Measurements from ENCODE around the gene DMAC2L. TPM values are rescaled to one million over a fixed set of nuclear protein-coding genes. Genes with fewer than 3 reads are reported as not detected.

Gene DMAC2L
- total RNA-seq, 1 experiment from 2014 or later, result 8.9 TPM

GRCh38 chr14:50339178-50339804 is 27.2 kb downstream of the DMAC2L start:
- no peak for ATAC-seq
- H4K20me1 ChIP-seq (ENCODE audit: insufficient read depth), result no peaks in the 10 kb centered on the region
- no peak overlapping the region for H3K4me2 ChIP-seq (ENCODE audit: low read length)
- ChIA-PET POLR2A (no interaction called here), CTCF (interaction anchor here (1.1 kb wide), 1 partner anchor 18 kb away, joined by 3 read pairs; no protein-coding TSS in a partner anchor), RAD21 (ENCODE audit: low non-redundant PET in 1 of 2, low total read pairs in 2 of 2, uncharacterized antibody in 2 of 2, unreplicated experiment in 2 of 2) (no interaction called here)
- H3K4me3 ChIP-seq (replicated peaks in 1 of 2; ENCODE audit: low read depth in 1 of 2, low read length in 2 of 2), result no peak overlapping the region
- no peak overlapping the region for H3K27ac ChIP-seq (ENCODE audit: low read depth, low read length)
- H3K79me2 ChIP-seq (ENCODE audit: insufficient read depth, low read length), result no peaks in the 10 kb centered on the region
- H3K36me3 ChIP-seq (ENCODE audit: control insufficient read depth in 1 of 2, insufficient read depth in 2 of 2, low read length in 2 of 2), result no peaks in the 10 kb centered on the region
- intact Hi-C loops (cut with micrococcal nuclease), result no loop called here
- no peaks in the 10 kb centered on the region for H3K9me2 ChIP-seq (ENCODE audit: insufficient read depth)
- no peak overlapping the region for H2AFZ ChIP-seq (ENCODE audit: low read depth, low read length, poor library complexity, severe bottlenecking)
- no peak for DNase-seq (ENCODE audit: low read depth, low spot score)
- H3K9me3 ChIP-seq (ENCODE audit: control insufficient read depth in 1 of 2, insufficient read depth in 1 of 2, low read depth in 1 of 2, low read length in 2 of 2), result no peaks in the 10 kb centered on the region
- no peak overlapping the region for H3K9ac ChIP-seq (ENCODE audit: low read length)
- no peak for TF ChIP-seq SRF (IDR thresholded peaks at IDR 0.05; ENCODE audit: low read depth)
- no peak for TF ChIP-seq SIN3A (IDR thresholded peaks at IDR 0.05; ENCODE audit: low read depth)
- TF ChIP-seq RAD21 (IDR thresholded peaks at IDR 0.05; ENCODE audit: low read depth), result no peak
- TF ChIP-seq ELF1 (IDR thresholded peaks at IDR 0.05; ENCODE audit: borderline replicate concordance, low read depth), result no peak
- no peak for TF ChIP-seq CBX3 (IDR thresholded peaks at IDR 0.05; ENCODE audit: low read depth)
- TF ChIP-seq ZNF274 (IDR thresholded peaks at IDR 0.05; ENCODE audit: low read depth, low read length), result no peak
- TF ChIP-seq REST (IDR thresholded peaks at IDR 0.05; ENCODE audit: low read depth), result no peak
- no peak for TF ChIP-seq EZH2 (IDR thresholded peaks at IDR 0.05)
- TF ChIP-seq CEBPB (IDR thresholded peaks at IDR 0.05; ENCODE audit: low read depth), result no peak
- no peak for TF ChIP-seq FOSL1 (IDR thresholded peaks at IDR 0.05; ENCODE audit: low read depth)
- TF ChIP-seq MAX (IDR thresholded peaks at IDR 0.05), result no peak
- no peak for TF ChIP-seq POLR2A (IDR thresholded peaks at IDR 0.05; ENCODE audit: borderline replicate concordance, extremely low read depth, insufficient read depth, insufficient read length)
- TF ChIP-seq ZBTB33 (IDR thresholded peaks at IDR 0.05; ENCODE audit: extremely low read depth, insufficient replicate concordance, low read length), result no peak
- no peak for TF ChIP-seq EZH2phosphoT487 (IDR thresholded peaks at IDR 0.05; ENCODE audit: borderline replicate concordance)
- no peak for TF ChIP-seq ATF3 (IDR thresholded peaks at IDR 0.05)
- no peak for TF ChIP-seq YY1 (IDR thresholded peaks at IDR 0.05; ENCODE audit: extremely low read depth, insufficient replicate concordance, low read depth, low read length)
- no peak for TF ChIP-seq CTCF (IDR thresholded peaks at IDR 0.05 in 2 of 3, conservative IDR thresholded peaks at IDR 0.05 in 1 of 3; ENCODE audit: borderline replicate concordance in 1 of 3, insufficient read depth in 1 of 3, low read depth in 2 of 3, low read length in 2 of 3)
- TF ChIP-seq EGR1 (IDR thresholded peaks at IDR 0.05; ENCODE audit: low read depth), result no peak
- no peak for TF ChIP-seq POLR2AphosphoS5 (IDR thresholded peaks at IDR 0.05; ENCODE audit: low read depth, low read length)
- H3K4me1 ChIP-seq (ENCODE audit: control insufficient read depth in 1 of 2, insufficient read depth in 2 of 2, low read length in 2 of 2), result no peaks in the 10 kb centered on the region
- H3K27me3 ChIP-seq (ENCODE audit: insufficient read depth, low read length), result no peaks in the 10 kb centered on the region
- no TSS peak for BruUV-seq (replicated peaks)
